Measurements from ENCODE around the gene ENO3.

The ENO3 gene

DNA sequence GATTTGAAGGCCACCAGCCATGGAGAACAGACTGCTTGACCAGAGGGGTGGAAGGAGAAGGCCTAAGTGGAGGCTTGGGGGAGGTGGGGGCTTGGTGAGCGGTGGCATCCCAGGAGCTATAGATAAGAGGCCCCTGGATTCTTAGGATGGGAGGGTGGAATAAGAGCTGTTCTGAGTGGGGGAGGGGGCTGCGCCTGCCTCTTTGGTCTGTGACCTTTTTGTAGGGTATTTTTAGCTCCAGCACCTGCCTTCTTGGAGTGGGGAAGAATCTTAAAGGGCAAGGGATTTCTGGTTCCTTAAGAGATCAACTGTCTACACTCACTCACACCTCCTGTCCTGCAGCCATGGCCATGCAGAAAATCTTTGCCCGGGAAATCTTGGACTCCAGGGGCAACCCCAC is 567 bp downstream of the ENO3 start:
- Histone ChIP-seq H3K9ac (ENCODE audit: low read length) (peak overlapping the region; percentile 86), H3K4me1 (ENCODE audit: control insufficient read depth, insufficient read depth, low read length) (peaks cover 35% of the 10 kb centered on the region), H3K27me3 (ENCODE audit: control insufficient read depth, insufficient read depth, low read length) (no peaks in the 10 kb centered on the region), H3K36me3 (ENCODE audit: control insufficient read depth, insufficient read depth, low read length) (peaks cover 14% of the 10 kb centered on the region), H3K9me3 (ENCODE audit: control insufficient read depth, insufficient read depth, low read depth, low read length) (no peaks in the 10 kb centered on the region), H3K27ac (ENCODE audit: low read depth, low read length) (no peak overlapping the region), H3K4me3 (ENCODE audit: low read depth, low read length) (peak overlapping the region; percentile 65)

DNA sequence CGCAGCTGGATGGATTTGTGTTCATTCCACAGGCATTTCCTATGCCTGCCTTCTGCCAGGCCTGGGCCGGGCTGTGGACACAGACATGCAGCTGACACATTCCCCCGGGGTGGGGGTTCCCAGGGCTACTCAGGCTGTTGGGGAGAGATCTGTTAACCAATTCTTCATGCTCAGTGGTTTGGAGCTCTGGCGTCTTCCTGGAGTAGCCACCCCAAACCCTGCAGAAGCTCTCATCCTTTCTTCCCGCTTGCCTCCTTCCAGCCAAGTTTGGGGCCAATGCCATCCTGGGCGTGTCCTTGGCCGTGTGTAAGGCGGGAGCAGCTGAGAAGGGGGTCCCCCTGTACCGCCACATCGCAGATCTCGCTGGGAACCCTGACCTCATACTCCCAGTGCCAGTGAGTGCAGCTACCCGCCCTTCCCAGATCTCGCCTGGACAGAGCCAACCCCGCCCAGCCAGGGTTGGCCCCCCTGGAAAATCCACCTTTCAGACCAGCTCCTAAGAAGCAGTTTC is 2.6 kb downstream of the ENO3 start:
- Histone ChIP-seq H3K27me3 (ENCODE audit: control insufficient read depth, insufficient read depth, low read length) (no peaks in the 10 kb centered on the region), H3K9ac (ENCODE audit: low read length) (peak overlapping the region; percentile 38), H3K4me3 (ENCODE audit: low read depth, low read length) (no peak overlapping the region), H3K4me1 (ENCODE audit: control insufficient read depth, insufficient read depth, low read length) (peaks cover 31% of the 10 kb centered on the region), H3K36me3 (ENCODE audit: control insufficient read depth, insufficient read depth, low read length) (no peaks in the 10 kb centered on the region; the same call in 1 of the 2 replicates), H3K27ac (ENCODE audit: low read depth, low read length) (no peak overlapping the region), H3K9me3 (ENCODE audit: control insufficient read depth, insufficient read depth, low read depth, low read length) (no peaks in the 10 kb centered on the region)

DNA sequence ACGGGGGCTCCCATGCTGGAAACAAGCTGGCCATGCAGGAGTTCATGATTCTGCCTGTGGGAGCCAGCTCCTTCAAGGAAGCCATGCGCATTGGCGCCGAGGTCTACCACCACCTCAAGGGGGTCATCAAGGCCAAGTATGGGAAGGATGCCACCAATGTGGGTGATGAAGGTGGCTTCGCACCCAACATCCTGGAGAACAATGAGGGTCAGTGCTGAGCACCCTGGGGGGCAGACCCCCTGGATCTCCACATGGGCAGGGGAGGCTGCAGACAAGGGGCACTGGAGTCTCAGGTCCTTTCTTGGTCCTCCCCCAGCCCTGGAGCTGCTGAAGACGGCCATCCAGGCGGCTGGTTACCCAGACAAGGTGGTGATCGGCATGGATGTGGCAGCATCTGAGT is 4.2 kb downstream of the ENO3 start:
- Histone ChIP-seq H3K36me3 (ENCODE audit: control insufficient read depth, insufficient read depth, low read length) (peaks cover 11% of the 10 kb centered on the region), H3K4me3 (ENCODE audit: low read depth, low read length) (no peak overlapping the region), H3K4me1 (ENCODE audit: control insufficient read depth, insufficient read depth, low read length) (peaks cover 40% of the 10 kb centered on the region), H3K27me3 (ENCODE audit: control insufficient read depth, insufficient read depth, low read length) (no peaks in the 10 kb centered on the region), H3K9ac (ENCODE audit: low read length) (no peak overlapping the region), H3K9me3 (ENCODE audit: control insufficient read depth, insufficient read depth, low read depth, low read length) (no peaks in the 10 kb centered on the region), H3K27ac (ENCODE audit: low read depth, low read length) (no peak overlapping the region)

DNA sequence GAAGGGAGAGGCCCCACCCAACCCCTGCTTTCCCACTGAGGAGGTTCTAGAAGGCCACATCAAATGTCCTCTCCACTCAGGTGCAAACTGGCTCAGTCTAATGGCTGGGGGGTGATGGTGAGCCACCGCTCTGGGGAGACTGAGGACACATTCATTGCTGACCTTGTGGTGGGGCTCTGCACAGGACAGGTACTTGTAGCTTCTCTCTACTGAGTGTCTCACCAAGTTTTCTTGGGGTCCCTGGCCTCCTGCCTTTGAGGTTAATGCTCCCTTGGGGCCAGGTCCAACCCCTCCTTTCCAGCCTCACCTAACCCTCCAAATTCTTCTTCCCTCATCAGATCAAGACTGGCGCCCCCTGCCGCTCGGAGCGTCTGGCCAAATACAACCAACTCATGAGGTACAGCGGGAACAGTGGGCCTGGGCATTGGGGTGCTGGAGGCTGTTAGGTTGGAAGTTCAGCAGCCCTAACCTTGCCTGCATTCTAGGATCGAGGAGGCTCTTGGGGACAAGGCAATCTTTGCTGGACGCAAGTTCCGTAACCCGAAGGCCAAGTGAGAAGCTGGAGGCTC is 5.7 kb downstream of the ENO3 start:
- Histone ChIP-seq H3K36me3 (ENCODE audit: control insufficient read depth, insufficient read depth, low read length) (peaks cover 19% of the 10 kb centered on the region), H3K27ac (ENCODE audit: low read depth, low read length) (no peak overlapping the region), H3K4me1 (ENCODE audit: control insufficient read depth, insufficient read depth, low read length) (peaks cover 35% of the 10 kb centered on the region)

DNA sequence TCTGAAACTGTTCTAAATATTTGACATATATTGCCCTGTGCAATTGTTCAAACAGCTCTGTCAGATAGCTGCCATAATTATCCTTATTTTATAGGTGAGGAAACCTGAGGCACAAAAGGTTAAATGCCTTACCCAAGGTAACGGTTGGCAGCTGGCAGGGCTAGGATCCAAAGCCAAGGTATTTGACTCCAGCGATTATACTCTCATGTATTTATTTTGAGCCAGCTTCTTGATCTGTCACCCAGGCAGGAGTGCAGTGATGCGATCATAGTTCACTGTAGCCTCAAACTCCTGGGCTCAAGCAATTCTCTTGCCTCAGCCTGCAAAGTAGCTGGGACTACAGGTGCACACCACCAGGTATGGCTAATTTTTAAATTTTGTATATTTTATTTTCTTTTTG is 7.2 kb downstream of the ENO3 start:
- peaks cover 25% of the 10 kb centered on the region for H3K4me1 ChIP-seq (ENCODE audit: control insufficient read depth, insufficient read depth, low read length)
- H3K36me3 ChIP-seq (ENCODE audit: control insufficient read depth, insufficient read depth, low read length): peaks cover 19% of the 10 kb centered on the region
- H3K27ac ChIP-seq (ENCODE audit: low read depth, low read length): no peak overlapping the region

More for the DNA sequence above, 5.7 kb downstream of the ENO3 start:
- Histone ChIP-seq H3K9ac (ENCODE audit: low read length) (no peak overlapping the region), H3K4me3 (ENCODE audit: low read depth, low read length) (no peak overlapping the region), H3K27me3 (ENCODE audit: control insufficient read depth, insufficient read depth, low read length) (no peaks in the 10 kb centered on the region), H3K9me3 (ENCODE audit: control insufficient read depth, insufficient read depth, low read depth, low read length) (no peaks in the 10 kb centered on the region)

DNA sequence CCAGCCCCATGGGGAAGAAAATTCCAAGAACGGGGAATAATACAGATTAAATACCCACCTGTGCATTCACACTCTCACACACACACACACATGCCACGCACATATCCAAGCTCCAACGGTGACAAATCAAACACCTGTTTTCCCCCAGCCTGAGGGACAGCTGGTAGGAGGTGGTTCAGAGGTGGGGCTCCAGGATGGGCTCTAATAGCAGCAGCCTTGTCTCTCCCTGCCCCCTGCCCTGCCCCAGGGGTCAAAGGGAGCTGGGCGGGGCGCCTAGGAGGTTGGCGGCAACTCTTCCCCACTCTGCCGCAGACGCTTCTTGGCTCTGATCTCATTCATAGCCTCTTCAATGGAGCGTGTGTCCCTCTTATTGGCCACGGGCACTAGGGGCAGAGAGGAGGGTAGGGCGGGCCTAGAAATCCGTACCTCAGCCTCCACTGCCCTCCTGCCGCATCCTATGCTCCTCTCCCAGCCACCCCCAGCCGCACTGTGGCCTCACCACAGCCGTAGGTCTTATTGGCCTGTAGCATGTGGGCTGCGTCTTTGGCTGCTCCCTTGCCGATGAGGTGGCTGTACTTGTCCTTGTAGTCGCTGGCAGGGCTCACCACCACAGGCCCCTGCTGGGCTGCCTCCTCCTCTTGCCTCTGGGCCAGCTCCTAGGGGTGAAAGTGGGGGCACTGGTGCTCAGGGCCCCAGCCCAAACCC is 8.5 kb downstream of the ENO3 start:
- Histone ChIP-seq H3K9ac (ENCODE audit: low read length) (no peak overlapping the region), H3K4me1 (ENCODE audit: control insufficient read depth, insufficient read depth, low read length) (peaks cover 17% of the 10 kb centered on the region), H3K27ac (ENCODE audit: low read depth, low read length) (no peak overlapping the region), H3K4me3 (ENCODE audit: low read depth, low read length) (no peak overlapping the region), H3K9me3 (ENCODE audit: control insufficient read depth, insufficient read depth, low read depth, low read length) (no peaks in the 10 kb centered on the region), H3K36me3 (ENCODE audit: control insufficient read depth, insufficient read depth, low read length) (peaks cover 19% of the 10 kb centered on the region), H3K27me3 (ENCODE audit: control insufficient read depth, insufficient read depth, low read length) (no peaks in the 10 kb centered on the region)

More for the DNA sequence above, 7.2 kb downstream of the ENO3 start:
- H3K27me3 ChIP-seq (ENCODE audit: control insufficient read depth, insufficient read depth, low read length): no peaks in the 10 kb centered on the region
- no peaks in the 10 kb centered on the region for H3K9me3 ChIP-seq (ENCODE audit: control insufficient read depth, insufficient read depth, low read depth, low read length)
- no peak overlapping the region for H3K4me3 ChIP-seq (ENCODE audit: low read depth, low read length)
- no peak overlapping the region for H3K9ac ChIP-seq (ENCODE audit: low read length)

DNA sequence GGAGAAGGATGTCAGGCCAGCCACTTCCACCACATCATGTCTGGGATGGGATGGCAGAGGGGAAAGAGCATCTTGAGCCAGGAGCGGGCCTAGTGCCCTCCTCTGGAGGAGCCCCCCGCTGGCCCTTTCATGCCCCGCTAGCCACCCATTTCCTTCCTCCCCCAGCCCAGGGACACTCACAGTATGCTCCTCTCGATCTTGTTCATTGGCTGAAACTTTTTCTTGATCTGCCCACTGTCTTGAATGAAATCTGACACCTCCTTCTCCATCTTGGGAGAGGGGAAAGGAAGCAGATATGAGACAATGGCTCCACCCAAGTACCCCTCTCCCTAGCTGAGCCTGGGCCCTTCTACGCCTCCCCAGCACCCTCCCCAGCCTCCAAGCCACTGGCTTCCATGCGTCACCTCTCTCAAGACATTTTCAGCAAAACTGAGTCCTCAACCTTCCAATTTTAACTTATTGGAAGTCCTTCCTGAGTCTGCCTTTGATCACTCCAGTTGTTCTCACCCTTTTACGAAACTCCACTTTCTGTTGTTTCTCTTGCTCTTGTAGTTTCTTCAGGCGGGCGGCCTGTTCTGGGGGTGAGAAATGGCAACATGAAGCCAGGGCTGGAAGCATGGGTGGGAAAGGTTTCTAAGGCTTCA is 9.5 kb downstream of the ENO3 start:
- Histone ChIP-seq H3K27me3 (ENCODE audit: control insufficient read depth, insufficient read depth, low read length) (no peaks in the 10 kb centered on the region), H3K4me1 (ENCODE audit: control insufficient read depth, insufficient read depth, low read length) (peaks cover 17% of the 10 kb centered on the region), H3K9me3 (ENCODE audit: control insufficient read depth, insufficient read depth, low read depth, low read length) (peaks cover 3% of the 10 kb centered on the region; the same call in 1 of the 2 replicates), H3K36me3 (ENCODE audit: control insufficient read depth, insufficient read depth, low read length) (peaks cover 22% of the 10 kb centered on the region), H3K27ac (ENCODE audit: low read depth, low read length) (no peak overlapping the region), H3K9ac (ENCODE audit: low read length) (no peak overlapping the region), H3K4me3 (ENCODE audit: low read depth, low read length) (no peak overlapping the region)

DNA sequence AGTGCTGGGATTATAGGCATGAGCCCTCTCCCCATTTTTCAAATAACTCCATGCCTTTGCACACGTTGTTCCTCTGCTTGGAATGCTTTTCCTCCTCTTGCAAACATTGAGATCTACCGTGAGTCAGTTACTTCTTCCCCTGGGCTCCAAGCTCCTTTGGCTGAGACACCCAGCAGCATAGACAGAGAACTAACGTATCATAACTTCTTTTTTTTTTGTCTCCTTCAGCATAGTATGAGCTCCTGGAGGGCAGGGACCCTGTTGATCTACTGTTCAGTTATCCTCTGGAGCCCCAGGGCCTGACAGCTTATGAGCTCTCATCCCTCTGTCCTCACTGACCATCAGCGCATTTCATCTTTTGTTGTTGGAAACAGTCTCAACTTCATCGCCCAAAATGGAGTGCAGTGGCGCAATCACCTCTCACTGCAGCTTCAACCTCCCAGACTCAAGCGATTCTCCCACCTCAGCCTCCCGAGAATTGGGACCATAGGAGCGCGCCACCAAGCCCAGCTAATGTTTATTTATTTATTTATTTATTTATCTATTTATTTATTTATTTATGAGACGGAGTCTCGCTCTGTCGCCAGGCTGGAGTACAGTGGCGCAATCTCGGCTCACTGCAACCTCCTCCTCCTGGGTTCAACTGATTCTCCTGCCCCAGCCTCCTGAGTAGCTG is 14.5 kb downstream of the ENO3 start:
- Histone ChIP-seq H3K9me3 (ENCODE audit: control insufficient read depth, insufficient read depth, low read depth, low read length) (peaks cover 5% of the 10 kb centered on the region; the same call in 1 of the 2 replicates), H3K9ac (ENCODE audit: low read length) (no peak overlapping the region), H3K4me1 (ENCODE audit: control insufficient read depth, insufficient read depth, low read length) (peaks cover 32% of the 10 kb centered on the region), H3K27ac (ENCODE audit: low read depth, low read length) (no peak overlapping the region), H3K27me3 (ENCODE audit: control insufficient read depth, insufficient read depth, low read length) (no peaks in the 10 kb centered on the region), H3K36me3 (ENCODE audit: control insufficient read depth, insufficient read depth, low read length) (peaks cover 13% of the 10 kb centered on the region), H3K4me3 (ENCODE audit: low read depth, low read length) (no peak overlapping the region)

DNA sequence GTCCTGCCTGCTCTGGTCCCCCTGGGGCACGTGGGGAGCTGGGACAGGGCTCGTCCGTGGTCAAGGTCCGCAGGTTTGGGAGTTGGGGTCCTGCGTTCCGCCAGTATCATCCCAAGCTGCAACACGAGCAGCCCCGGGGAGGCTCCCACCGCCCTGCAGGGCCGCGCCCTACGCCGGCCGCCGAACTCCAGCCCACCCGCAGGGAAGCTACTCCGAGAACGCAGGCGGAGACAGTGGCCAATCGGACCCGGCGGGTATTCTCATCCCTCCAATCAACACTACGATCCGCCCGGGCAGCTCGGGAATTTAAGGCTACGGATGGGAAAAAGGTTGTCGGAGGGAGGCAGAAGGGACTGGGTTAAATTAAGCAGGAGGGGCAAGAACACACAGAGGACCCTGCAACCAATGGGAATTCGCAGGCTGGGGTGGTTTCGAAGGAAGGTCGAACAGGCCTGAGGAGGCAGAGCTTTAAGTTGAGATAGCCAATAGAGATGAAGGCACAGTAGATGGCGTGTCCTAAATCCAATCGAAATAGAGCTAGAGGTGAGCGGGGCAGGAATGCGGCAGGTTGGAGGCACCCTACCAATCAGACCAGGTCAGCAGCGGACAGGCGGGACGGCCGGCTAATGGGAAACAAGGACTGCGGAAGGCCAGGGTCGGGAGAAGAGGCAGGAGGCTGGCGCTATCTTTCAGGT is 16.1 kb downstream of the ENO3 start:
- no peaks in the 10 kb centered on the region for H3K27me3 ChIP-seq (ENCODE audit: control insufficient read depth, insufficient read depth, low read length)
- peaks cover 5% of the 10 kb centered on the region; the same call in 1 of the 2 replicates for H3K9me3 ChIP-seq (ENCODE audit: control insufficient read depth, insufficient read depth, low read depth, low read length)
- H3K4me1 ChIP-seq (ENCODE audit: control insufficient read depth, insufficient read depth, low read length): peaks cover 27% of the 10 kb centered on the region
- H3K36me3 ChIP-seq (ENCODE audit: control insufficient read depth, insufficient read depth, low read length): peaks cover 9% of the 10 kb centered on the region
- H3K4me3 ChIP-seq (ENCODE audit: low read depth, low read length): peak overlapping the region; percentile 89
- peak overlapping the region; percentile 92 for H3K27ac ChIP-seq (ENCODE audit: low read depth, low read length)
- peak overlapping the region; percentile 94 for H3K9ac ChIP-seq (ENCODE audit: low read length)
